GM20000 (cell line): ENCODE data around the gene IL1RAPL1.

ENCODE experiments used
- DNase-seq: peaks from one replicate; pipeline ENCODE4 v3.0.0; 2012; ENCODE audit warnings: low spot score
- CTCF ChIP-seq: IDR thresholded peaks from 2 replicates; pipeline ENCODE4 v1.5.1; 2012; ENCODE audit warnings: mild to moderate bottlenecking, control low read depth; ENCODE audit errors: extremely low read depth, missing control alignments

IL1RAPL1 gene

GRCh38 chrX:28665778-28666177 lies 78.5 kb downstream of the IL1RAPL1 start:
- no peak for DNase-seq
- TF ChIP-seq CTCF, result no peak

GRCh38 chrX:28668303-28668702 lies 81.1 kb downstream of the IL1RAPL1 start:
- no peak for DNase-seq
- TF ChIP-seq CTCF, result no peak

GRCh38 chrX:28668957-28669356 lies 81.7 kb downstream of the IL1RAPL1 start:
- TF ChIP-seq CTCF, result no peak
- DNase-seq, result no peak

GRCh38 chrX:28670074-28670473 lies 82.8 kb downstream of the IL1RAPL1 start:
- TF ChIP-seq CTCF, result no peak
- no peak for DNase-seq

GRCh38 chrX:28675173-28675572 lies 87.9 kb downstream of the IL1RAPL1 start:
- no peak for TF ChIP-seq CTCF
- DNase-seq, result no peak

- TF ChIP-seq CTCF, result no peak
- DNase-seq, result no peak
These were observed 105.9 kb downstream of the IL1RAPL1 start for GRCh38 chrX:28693101-28693500.

- no peak for TF ChIP-seq CTCF
- no peak for DNase-seq
These were observed 110.5 kb downstream of the IL1RAPL1 start for GRCh38 chrX:28697732-28698131.
